ENCODE measurements around the gene NNT.

- TF ChIP-seq, protein P1, sequence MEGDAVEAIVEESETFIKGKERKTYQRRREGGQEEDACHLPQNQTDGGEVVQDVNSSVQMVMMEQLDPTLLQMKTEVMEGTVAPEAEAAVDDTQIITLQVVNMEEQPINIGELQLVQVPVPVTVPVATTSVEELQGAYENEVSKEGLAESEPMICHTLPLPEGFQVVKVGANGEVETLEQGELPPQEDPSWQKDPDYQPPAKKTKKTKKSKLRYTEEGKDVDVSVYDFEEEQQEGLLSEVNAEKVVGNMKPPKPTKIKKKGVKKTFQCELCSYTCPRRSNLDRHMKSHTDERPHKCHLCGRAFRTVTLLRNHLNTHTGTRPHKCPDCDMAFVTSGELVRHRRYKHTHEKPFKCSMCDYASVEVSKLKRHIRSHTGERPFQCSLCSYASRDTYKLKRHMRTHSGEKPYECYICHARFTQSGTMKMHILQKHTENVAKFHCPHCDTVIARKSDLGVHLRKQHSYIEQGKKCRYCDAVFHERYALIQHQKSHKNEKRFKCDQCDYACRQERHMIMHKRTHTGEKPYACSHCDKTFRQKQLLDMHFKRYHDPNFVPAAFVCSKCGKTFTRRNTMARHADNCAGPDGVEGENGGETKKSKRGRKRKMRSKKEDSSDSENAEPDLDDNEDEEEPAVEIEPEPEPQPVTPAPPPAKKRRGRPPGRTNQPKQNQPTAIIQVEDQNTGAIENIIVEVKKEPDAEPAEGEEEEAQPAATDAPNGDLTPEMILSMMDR (IDR thresholded peaks at IDR 0.05), result no peak
- TF ChIP-seq POLR2A (IDR thresholded peaks at IDR 0.05), result no peak
These were observed 76.2 kb downstream of the NNT start for GRCh38 chr5:43679214-43679613.
